ENCODE data around the gene YEATS4.
"Not testable (repeated sequence)": the region's sequence is repeated elsewhere in the genome, so short reads cannot be mapped to it uniquely, and the experiment has no call there.

YEATS4 gene

GRCh38 chr12:69359531-69360347, at the start of gene YEATS4:
TSS of gene YEATS4 (plus strand) at chr12:69359743. CDS start at chr12:69359973, 230 bp downstream.
- no peak for FAIRE-seq

DNA sequence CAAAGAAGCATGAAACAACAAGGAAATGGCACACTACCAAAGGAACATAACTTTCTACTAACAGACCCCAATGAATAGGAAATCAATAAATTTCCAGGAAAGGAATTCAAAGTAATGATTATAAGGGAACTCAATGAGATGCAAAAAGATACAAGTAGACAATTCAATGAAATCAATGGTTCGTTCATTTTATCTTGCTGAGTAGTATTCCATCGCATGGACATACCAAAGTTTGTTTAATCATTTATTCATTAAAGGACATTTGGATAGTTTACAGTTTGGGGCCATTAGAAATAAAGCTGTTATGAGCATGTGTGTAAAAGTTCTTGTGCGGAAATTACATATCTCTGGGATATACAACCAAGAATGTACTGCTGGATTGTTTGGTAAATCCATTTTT, 46.3 kb upstream of the YEATS4 start:
- FAIRE-seq, result no peak

GRCh38 chr12:69316784-69317183, 42.8 kb upstream of the YEATS4 start:
- FAIRE-seq, result not testable (repeated sequence)

DNA sequence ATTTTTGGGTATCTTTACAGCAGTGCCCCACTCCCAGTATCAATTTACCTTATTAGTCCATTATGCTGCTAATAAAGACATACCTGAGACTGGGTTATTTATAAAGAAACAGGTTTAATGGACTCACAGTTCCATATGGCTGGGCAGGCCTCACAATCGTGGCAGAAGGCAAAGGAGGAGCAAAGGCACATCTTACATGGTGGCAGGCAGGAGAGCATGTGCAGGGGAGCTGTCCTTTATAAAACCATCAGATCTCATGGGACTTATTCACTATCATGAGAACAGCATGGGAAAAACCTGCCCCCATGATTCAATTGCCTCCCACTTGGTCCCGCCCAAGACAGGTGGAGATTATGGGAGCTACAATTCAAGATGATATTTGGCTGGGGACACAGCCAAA, 42.3 kb upstream of the YEATS4 start:
- not testable (repeated sequence) for FAIRE-seq

- no peak for FAIRE-seq
Observed at GRCh38 chr12:69318225-69318624, 41.3 kb upstream of the YEATS4 start.

DNA sequence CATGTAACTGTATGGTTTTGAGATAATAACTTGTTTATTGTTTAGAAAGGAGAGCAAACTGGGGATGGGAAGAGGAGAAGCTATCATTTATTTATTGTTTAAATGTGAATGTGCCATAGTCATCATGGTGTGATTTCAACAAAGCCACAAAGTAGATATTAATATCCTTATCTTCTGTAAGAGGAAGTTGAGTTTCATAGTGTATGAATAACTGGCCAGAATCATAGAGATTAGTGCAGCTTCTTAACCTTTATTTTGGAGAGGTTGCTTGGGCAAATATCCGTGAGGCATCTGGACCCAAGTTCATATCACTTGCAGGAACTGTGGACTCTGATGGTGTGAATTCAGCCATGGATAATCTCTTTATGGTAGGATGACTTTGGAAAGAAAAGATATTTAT, 38.2 kb upstream of the YEATS4 start:
- no peak for FAIRE-seq

- FAIRE-seq, result no peak
Observed at GRCh38 chr12:69324797-69325466, 34.6 kb upstream of the YEATS4 start.

- FAIRE-seq, result no peak
Observed at GRCh38 chr12:69328426-69328825, 31.1 kb upstream of the YEATS4 start.

DNA sequence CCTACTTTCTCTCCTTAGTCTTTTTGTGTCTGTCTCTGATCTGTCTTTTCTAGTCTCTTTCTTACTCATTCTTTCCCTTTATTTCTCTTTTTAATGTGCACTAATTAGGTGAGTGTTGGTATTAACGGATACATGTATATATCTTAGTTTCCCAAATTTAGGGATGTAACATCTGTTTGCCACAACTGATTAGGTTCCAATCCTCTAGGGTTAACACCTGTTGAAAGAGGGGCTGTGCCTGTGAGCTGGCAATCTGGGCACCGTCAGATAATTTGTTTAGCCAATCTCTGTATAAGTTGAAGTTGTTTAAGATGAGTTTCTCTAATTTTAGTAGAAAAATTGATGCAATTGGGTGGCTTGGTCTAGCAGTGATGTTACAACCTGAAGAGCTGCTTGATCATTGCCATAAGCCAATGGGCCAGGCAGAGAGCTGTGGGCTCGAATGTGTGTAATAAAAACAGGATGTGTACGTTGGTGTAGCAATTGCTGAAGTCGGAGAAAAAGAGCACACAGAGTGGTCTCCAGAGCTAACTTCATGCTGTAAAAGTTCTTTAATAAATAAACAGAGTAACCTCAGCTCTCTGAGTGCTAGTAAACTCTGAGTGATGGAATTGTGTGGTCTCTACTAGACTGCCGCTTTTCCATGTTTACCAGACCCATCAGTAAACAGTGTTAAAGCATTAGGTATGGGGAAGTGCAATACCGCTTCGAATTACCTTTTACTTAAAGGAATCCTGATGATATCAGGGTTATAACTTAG, 29.7 kb upstream of the YEATS4 start:
- FAIRE-seq, result no peak

DNA sequence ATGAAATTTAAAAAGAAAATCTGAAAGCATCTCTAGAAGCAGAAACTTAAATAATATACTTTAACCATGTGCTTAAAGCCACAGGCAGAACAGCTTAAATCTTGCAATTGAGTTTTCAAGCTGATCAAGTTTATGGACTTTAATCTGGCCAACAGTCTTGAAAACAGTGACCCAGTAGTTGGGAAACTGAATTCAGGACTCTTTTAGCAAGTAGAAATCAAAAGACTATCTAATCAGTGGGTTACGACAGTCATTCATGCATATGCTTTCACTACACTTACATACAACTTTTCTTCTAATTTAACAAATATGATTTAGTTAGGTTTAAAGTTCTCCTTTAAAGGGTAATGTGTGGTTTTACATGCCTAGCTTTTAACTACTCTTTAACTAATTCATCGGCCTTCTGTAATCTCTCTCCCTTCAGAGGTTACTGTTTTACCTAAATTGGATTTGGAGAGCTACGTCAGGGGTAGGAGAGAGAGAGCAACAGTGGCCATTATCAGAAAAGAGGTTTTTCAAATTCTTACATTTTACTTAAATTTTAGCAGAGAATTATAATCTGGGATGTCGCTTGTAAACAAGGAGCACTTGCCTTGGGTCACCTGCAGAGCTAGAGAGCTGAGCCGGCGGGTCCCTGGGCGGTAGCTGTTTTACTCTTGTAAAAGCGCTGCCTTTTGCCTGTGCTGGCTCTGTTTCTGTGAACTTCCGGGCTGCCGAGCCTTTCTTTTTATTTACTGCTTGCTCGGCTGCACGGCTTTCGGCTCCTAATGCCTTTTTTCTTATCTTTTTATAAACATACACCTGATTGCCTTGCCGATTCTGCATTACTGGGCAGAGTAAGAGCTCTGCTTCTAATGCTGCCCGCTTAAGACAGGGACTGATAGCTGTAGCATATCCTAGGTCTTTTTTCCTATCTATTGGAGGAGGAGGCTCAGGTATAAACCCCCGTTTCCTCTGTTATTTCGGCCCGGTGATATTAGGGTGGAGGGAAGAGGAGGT, 28.8 kb upstream of the YEATS4 start:
- no peak for FAIRE-seq

- no peak for FAIRE-seq
Observed at GRCh38 chr12:69331519-69331908, 28.0 kb upstream of the YEATS4 start.

DNA sequence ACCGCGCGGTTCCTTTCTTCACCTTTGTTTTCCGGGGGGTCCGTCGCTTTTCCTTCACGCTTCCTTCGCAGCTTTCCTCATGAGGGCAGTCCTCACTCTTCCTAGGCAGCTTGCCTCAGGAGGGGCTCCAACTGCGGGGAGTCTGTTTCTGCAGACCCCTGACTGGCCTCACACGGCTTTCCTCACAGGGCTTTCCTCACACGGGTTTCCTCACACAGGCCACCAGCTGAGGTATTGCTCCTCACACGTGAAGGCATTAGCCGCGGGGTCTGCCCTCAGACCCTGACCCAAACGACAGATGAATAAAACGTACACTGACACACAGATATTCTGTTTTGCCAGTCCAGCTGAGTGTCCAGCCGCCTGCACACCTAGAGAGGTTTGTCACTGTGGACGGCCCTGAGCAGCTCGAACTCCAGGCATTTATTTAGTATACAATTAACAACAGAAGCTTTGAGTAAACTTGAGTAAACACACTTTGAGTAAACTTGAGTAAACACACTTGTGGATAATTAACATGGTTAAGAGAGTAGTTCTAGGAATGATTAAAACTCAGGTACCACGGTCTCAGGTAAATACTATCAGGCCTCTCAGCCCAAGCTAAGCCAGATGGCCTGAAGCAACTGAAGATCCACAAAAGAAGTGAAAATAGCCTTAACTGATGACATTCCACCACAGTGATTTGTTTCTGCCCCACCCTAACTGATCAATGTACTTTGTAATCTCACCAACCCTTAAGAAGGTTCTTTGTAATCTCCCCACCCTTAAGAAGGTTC, 27.4 kb upstream of the YEATS4 start:
- no peak for FAIRE-seq

GRCh38 chr12:69332815-69333358, 26.7 kb upstream of the YEATS4 start:
- no peak for FAIRE-seq

- FAIRE-seq, result no peak
Observed at GRCh38 chr12:69334158-69334557, 25.4 kb upstream of the YEATS4 start.

DNA sequence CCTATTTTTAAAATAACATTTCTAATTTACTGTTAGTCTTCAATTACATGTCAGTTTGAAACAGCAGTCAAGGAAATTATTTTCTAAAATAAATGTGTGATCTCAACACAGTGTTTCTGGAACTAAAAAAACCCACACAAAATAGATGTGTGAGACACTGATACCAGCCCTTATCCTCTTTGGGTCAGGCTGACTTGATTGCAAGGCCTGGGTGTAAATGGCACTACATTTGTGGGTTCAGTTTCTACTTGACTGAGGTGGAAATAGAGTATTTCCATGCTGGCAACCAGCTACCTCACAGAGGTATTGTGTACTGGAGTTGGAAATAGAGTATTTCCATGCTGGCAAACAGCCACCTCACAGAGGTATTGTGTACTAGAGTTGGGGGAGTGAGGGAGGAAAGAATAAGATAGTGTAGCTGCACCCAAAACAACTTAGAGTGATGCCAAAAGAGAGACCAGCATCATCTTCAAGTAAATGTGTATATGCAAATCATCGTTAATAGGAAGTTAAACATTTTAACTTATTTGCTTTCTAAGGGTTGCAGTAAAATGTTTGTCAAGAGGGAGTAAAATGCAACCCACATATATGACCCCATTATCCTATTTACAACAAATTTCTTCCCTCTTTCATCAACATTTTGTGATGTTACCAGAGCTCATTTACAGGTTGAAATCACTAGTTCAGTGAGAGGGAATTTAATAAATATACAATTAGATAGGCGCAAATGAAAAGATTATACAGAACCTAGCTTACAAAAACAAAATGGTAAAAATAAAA, 22.0 kb upstream of the YEATS4 start:
- no peak for FAIRE-seq

- no peak for FAIRE-seq
Observed at GRCh38 chr12:69338120-69338859, 21.3 kb upstream of the YEATS4 start.

DNA sequence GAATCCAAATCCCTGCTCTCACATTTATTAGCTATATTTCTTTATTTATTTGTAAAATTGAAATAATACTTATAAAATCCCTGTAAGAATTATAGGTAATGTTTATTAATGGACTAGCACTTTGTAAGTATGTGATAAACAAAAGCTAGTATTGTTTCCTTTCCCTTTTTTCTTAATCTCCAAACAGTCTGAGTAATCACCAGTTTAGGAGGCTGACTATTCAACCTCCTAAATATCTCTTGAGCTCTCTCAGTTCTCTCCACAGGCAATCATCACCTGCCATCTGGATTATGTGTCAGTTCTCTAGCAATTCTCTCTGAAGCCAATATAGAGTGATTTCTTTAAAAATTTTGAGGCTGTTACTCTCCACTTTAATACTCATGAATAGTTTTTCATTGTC, 20.6 kb upstream of the YEATS4 start:
- FAIRE-seq, result no peak

GRCh38 chr12:69339999-69340398, 19.5 kb upstream of the YEATS4 start:
- no peak for FAIRE-seq

DNA sequence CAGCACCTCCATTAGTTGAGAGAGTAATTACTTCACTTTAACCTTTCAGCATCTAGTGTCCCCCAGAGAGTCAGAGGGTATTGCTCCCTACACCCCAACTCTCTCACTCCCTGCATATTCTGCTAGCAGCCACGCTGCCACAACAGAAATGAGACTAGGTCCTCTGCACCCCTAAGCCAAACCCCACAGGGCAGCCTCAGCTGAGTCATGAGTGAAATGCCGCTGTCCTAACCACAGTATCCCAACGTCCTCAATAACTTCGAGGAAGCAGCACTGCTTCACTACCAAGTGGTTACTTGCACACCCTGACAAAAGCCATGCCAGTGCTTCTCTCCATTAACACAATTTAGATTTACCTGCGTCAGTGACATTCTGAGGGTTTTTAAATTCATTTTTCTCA, 18.2 kb upstream of the YEATS4 start:
- no peak for FAIRE-seq

DNA sequence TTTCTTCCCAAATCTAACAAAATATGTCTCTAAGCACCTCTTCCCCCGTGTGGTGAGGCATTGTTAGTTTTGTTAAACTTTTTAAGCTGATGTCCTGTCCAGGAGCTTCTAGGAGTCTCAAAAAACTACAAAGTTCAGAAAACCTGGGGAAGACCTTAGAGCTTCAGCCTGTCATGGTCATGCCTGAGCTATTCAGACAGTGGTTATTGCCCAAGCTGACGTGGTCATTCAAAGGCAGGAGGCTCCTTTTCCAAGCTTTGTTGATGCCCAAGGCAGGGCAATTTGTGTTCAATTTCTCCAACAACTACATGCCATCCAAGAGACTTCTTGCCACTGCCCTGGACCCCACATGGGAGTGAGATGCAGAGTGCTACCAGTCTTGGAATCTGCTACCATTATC, 17.1 kb upstream of the YEATS4 start:
- FAIRE-seq, result no peak
